ENCODE data around the gene IGDCC3.
"Not testable (repeated sequence)": the region's sequence is repeated elsewhere in the genome, so short reads cannot be mapped to it uniquely, and the experiment has no call there.

The IGDCC3 gene

DNA sequence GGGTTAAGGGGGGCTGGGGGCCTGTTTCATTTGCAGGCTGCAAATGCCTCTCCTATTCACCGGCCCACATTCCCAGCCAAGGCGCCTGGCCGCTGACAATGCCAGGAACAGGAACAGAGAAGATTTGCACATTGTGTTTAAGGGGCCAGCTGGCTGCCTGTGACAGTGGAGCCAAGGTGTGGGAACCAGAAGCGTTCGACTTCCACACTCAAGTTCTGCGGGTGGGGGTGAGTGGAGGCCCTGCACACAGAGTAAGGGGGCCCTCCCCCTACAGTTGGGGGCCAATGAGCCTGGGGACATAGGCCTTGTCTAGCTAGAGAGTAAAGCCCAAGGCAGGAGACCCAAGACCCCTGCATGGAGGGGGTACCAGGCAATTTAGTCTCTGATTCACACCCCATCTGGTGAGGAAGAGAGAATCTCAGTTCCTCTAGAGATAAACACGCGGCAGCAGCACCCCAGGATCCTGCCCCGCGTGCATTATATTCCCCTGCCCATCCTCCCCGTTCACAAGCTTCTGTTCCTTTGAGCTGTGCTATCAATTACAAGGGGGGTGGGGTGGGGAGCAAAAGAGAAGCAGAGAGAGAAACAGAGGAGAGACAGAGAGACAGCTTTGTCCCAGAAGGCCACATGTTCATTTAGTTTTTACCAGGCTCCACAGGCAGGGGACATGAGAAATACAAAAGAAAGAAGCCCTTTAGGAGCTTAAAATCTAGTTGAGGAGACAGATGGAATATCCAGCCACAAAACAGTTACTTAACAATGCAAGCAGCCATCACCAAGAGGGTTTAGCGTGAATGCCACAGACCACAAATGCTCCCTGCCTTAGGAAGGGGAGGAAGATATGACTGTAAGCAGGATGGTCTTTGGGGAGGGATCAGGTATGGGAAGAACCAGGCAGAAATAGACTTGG, 9.2 kb downstream of the IGDCC3 start:
- DNase-seq = no peak

DNA sequence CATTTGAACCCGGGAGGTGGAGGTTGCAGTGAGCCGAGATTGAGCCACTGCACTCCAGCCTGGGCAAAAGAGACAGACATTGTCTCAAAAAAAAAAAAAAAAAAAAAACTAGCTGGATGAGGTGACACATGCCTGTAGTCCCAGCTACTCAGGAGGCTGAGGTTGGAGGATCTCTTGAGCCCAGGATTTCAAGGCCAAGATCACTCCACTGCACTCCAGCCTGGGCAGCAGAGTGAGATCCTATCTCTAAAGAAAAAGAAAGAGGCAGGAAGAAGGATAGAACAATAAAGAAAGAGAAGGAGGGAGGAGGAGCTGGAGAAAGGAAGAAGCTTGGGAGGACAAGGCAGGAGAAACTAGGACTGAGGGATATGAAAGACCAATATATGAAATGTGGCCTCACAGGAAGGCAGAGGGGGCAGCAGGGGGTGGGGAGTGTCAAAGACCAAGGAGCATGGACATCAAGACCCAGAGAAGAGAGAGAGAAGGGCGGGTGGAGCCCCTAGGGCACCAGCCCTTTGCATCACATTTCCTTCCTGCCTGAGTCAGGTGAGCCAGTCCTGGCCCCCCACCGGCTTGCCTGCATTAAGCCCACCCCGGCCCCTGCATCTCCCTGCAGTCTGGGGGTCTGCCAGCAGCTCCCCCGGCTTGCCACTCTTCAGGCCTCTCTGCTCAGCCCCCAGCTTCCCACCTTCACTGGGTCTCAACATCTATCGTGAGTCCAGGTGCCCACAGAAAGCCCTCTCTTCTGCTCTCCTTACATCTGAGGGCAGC, 11.5 kb downstream of the IGDCC3 start:
- no peak for DNase-seq

DNA sequence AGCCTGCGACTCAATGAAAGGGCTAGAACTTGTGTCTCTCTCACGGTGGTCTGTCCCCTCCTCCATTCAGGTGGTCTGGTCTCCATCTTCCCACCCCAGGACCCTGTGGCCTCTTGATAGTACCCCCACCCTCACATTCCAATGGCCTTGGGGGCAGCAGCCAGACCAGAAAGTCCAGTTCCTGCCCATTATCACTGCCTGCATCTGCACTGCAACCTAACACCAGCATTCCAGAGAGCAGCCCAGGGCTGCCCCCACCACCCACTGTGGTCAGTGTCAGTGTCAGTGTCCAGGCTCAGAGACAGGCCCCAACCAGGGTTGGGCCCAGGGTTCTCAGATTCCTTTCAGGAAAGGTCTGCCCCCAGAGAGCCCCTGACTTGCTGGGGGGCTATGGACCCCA, 12.6 kb downstream of the IGDCC3 start:
- DNase-seq = no peak

DNA sequence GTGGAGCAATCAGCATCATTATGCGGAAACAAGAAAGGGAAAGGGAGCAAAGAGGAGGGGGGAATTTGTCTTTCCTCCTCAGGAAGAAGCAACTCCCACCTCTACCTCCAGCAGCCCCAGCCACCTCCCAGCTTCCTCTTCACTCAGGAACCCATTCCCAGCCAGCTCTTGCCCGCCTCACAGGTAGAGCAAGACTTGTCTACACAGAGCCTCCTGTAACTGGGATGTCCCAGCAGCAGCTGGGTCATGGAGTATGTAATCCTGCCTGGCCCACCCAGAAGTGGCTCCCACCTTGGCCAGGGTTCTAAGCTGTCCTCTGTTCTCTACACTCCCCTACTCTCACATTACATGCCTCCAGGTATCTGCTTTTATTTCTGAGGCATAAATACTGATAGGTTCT, 14.0 kb downstream of the IGDCC3 start:
- no peak for DNase-seq

DNA sequence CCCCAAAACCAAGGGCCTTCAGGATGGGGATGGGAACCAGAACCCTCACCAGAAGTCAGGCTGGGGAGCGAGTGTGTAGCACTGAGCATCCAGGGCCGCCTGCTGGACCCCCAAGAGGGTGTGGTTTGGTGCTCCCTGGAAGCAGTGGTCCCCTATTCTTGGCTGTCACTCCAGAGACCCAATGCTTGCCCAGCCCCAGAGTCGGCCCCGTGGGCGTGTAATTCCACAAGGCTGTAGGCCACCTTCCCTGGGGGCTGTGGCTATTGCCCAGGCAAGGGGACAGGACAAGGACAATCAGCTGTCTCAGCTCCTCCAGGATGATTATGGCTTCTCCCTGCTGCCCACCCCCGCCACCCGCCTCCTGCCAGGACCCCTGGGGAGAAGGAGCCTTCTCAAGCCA, 14.5 kb downstream of the IGDCC3 start:
- DNase-seq = no peak

DNA sequence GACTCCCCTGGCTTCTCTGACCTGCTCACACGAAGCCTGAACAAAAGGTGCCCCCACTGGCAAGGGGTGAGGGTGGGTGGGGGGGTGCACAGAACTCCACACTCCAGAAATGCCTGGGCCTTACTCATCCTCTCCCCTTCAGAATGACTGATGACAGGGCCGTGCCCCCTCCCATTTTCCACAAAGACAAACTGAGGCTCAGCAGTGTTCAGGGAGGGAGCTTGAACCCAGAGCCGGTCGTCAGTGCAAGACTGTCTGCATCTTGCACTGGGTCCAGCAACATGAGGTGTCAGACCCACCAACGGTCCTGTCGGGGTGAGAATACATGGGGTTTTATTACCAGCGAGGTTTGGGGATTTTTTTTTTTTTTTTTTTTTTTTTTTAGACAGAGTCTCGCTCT, 15.3 kb downstream of the IGDCC3 start:
- DNase-seq = no peak

DNA sequence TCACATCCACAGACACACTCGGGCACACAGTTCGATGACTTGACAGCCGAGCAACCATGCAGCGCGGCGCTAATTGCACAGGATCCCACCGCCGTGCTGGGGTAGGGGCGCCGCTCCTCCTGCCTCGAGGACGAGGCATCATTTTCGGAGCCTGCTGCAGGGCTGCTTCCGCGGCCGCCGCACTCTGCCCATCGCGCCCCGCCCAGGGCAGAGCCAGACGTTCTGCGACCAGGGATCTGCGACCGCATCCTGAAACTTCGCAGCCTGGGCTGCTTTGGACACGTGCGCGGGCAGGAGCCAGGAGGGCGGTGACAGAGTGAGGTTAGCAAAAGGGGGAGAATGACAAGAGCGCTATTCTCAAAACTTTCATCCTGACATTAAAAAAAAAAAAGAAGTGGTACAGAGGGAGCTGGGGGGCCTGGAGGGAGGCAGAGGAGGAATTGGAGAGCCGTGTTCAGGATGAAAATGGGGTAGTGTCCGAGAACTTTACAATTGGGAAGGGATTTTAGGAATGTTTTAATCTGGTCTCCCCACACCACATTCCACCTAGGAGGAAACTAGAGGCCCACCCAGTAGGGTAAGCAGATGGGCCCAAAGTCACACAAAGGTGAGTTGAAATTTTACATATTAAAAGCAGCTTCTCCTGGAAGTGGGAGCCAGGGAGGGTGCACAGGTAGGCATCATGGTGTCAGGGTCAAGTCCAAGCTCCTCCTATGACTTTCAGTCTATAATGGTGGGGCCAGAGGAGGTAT, 15.9 kb downstream of the IGDCC3 start:
- DNase-seq = no peak

DNA sequence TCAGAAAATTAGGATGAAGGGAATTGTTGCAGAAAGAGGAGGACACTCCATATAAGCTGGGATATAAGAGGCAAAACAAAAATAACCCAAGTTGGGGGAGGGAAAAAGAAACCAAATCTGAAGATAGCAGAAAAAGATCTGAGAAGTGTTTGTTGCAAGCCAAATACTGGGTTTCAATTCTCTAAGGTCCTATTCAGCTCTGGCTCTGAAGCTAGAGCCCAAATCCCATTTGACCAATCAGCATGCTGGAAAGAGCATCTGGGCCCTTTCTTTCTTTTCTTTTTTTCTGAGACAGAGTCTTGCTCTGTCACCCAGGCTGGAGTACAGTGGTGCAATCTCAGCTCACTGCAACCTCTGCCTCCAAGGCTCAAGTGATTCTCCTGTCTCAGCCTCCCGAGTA, 17.3 kb downstream of the IGDCC3 start:
- DNase-seq = no peak

DNA sequence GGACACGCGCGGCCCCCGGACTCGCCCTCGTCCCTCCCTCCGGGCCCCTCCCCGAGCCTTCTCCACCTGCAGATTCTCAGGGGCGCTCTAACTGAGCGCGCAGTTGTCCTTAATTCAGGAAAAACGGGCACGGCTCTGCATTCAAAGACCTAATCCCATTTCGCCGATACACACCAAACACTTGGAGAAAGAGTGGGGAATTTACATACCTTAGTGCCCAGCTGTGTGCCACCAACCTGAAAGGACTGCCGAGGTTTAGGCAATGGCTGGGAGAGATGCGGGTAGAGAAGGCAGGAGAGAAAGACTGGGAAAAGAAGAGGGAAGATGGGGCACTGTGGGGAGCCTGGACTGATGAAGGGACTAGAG, 21.8 kb downstream of the IGDCC3 start:
- no peak for DNase-seq

DNA sequence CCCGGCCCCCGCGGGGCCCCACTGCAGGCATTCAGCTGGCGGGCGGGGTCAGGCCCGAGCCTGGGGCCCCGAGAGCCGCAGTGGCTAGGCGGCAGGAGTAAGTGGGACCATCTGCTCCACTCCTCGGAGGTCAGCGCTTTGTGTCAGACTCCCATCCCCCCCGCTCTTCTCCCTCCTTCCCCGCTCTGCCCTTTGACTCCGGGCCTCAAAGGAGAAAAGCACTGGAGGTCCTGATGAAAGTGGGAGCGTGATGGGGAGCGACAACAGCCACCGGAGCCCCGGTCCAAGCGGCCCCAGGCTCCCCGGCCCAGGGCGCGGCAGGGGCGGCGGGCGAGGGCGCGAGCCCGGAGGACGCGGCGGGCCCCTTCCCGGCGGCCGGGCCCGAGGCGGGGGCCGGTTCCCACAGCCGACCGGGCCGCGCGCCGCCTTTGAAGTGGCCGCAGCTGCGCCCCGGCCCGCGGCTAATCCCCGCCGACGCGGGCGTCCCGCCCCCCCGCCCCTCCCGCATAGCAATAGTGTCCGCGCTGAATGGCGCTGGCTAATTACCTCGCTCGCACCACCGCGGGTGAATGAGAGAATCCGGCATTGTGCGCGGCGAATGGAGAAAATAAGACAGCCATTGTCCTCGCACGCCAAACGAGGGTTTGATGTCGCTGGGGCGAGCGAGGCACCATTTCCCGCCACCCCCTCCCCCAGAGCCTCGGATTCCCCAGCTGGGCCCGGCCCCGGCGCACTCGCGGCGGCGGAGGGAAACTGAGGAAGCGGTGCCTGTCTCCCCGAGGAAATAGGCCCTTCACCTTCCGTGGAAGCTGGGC, 22.4 kb downstream of the IGDCC3 start:
- DNase-seq = no peak

DNA sequence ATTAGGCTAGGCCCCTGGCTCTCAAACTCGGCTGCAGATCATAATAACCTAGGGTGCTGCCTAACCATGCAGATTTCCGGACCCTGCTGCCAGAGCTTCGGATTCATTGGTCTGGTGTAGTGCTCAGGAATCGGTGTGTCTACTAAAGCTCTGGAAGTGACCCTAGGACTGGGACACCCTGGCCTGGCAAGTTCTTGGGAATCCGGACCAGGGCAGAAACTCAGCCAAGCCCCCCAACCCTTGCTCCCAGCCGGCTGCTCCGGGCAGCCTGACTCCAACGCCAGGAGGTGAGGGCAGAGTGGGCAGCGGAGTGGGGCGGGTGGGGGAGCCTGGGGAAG, 23.0 kb downstream of the IGDCC3 start:
- DNase-seq = no peak

DNA sequence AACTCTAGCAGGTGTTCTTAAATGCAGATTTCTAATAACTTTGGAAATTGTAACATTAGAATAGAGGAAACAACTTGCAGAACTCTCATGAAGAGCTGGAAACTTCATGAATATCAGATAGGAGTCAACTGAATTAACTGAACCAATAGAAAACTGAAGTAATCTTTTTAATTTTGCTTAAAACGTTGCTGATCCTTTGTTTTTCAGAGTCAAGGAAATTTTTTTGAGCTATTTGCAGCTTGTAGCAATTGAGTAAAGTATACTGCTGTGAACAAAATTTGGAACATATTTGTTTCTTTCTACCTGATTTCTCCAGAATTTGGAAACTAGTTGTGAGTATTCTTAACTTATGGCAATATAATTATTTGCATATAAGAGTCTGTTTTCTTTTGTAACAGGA, 25.8 kb downstream of the IGDCC3 start:
- not testable (repeated sequence) for DNase-seq

DNA sequence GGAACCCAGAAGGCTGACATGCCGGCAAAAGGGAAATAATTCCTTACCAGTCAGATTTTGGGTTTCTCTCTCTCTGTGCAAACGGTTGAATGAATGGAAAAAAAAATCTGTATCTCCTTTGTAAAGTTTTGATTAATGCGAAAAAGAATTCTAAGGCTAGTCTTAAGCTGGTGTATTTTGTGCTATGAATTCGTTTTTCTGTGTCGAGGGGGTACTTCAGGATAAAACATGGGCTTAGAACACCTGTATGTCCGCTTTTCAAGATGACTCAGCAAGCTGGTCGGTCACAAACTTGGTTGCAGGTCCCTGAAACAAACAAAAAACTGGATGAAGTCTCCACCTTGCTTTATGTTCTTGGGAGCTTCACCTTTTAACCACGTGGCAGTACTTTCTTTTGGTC, 28.5 kb downstream of the IGDCC3 start:
- DNase-seq = no peak

DNA sequence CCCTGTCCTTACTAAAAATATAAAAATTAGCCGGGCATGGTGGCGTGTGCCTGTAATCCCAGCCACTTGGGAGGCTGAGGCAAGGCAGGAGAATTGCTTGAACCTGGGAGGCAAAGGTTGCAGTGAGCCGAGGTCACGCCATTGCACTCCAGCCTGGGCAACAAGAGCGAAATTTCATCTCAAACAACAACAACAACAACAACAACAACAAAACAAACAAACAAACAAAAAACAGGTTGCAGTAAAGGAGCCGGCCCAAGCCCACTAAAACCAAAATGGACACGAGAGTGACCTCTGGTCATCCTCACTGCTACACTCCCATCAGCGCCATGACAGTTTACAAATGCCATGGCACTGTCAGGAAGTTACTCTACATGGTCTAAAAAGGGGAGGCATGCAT, 30.0 kb downstream of the IGDCC3 start:
- DNase-seq = not testable (repeated sequence)

DNA sequence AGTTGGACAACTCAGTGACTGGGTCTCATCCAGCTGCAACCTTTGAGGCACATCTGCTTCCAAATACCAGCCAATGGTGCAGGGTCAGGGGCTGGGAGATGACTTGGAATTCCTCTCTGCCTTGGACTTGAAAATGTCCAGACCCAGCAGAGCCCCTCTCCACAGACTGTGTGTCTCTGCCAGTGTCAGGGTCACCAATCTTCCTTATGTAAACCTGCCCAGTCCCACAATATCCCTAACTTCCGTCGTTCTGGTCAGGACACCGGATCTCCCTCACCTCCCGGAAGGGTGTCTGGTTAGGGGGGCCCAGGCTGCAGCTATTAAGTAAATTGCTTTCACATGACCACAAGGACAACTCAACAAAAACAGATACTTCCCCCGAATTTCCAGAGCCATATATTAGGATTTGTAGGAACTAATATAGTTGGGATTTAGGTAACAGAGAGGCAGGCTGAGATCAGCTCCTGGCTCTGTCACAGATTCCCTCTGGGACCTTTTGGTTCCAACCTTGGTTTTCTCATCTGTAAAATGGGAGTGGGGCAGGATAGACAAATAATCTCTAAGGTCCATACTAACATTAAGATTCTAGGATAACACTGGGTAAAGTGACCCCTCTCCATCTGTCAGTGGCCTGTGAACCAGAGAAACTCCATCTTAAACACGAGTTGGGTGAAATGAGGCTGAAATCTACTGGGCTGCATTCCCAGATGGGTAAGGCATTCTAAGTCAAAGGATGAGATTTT, 30.8 kb downstream of the IGDCC3 start:
- no peak for DNase-seq

DNA sequence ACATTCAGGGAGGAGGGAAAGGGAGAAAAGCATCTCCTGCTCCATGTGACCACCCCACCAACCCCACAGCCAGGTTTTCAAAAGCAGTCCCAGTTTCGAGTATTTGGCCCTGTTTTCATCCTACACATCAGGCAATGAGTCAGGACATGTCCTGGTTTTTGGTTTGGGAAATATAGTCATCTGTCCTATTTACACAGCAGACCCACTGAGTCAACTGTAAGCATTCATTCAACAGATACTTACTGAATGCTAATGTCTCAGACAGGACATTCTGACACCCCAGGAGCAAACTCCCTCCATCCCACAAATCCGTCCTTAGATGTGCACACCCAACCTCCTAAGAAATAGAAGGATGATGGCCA, 32.9 kb downstream of the IGDCC3 start:
- DNase-seq = no peak

DNA sequence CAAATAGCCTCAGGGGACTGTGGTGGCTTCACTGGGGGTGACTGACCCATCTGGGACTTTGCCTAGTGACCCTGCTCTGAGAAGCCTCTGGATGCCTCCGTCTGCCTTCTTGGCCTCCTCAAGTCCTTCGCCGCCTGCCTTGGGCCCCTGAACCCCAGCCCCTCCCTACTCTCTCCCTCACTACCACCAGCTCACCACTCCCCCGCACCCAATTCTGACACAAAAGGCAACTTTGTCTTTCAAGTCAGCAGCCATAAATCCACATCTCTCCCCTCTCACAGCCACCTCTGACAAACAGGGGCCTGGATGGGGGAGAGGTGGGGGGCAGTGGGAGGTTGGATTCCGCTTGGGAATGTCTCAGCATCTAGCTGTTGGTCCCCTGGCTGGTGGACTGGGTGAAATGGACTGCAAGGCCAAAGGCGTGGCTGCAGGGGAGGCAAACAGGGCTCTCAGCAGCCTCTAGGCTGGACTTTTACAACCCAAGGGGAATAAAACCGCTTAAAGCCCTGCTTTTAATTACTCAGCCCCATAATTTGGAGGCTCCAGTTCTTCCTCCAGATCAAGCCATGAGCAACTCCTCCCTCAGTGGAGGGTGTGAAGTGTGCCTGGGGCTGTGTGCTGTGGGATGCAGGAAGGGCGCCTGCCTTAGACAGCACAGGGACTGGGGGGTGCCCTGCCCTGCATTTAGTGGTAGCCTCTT, 33.4 kb downstream of the IGDCC3 start:
- no peak for DNase-seq

DNA sequence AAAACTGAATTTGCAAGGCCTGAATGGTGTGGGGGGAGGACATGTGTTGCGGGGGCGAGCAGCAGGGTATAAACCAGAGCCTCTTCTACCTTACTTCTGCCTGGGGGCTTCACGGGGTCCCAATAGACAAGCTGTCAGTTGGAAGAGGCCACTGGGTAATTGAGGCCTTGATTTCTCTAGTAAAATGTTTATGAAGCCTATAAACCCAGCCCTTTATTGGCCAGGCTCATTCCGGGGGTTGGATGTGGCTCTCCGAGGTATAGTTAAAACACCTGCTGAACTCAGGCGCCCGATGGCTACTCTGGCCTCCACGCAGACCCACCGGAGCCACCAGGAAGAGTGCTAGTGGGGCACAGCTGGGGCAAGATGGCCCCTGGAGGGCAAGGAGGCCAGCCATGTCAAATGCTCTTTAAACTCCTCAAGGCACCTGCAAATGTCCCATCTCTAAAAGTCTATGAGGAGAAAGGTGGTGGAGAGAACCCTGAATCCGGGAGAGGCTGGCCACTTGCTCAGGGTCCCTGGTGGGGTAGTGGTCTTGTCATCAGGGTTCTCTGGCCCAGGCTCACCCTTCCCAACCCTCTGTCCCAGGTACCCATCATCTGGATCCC, 34.3 kb downstream of the IGDCC3 start:
- DNase-seq = no peak

DNA sequence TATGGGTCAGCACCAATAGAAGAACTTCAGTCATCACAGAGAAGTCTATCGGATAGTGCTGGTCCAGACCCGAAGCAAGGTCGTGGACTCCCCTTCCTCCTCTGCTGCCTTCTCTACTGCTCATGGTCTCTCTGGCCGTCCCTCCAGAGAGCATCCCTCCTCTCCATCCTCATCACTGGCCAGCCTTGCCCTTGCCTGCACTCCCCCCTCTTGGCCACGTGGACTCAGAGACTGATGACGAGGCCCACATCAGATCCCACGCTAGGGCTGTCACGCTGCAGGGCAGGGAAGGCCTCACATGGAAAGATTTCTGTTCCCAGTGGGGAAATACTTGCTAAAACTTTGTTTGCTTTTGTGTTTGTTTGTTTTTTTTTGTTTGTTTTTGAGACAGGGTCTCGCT, 35.3 kb downstream of the IGDCC3 start:
- DNase-seq = no peak

DNA sequence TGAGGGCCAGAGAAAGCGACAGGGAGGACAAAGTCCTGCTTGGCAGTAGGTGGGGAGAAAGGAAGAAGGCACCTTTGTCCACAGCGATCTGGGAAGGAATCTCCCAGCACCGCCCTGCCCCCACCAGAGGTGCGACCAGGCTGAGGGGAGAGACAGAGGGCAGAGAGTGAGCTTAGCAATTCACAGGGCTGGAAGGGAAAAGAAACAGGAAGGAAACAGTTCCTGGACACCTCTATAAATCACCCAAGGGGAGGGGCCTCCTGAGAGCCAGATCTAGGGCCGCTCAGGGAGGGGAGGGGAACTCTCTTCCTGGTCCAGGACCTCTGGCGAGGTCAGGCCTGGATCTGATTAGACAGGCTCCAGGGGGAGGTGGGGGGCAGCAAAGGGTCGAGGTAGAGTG, 37.9 kb downstream of the IGDCC3 start:
- no peak for DNase-seq

DNA sequence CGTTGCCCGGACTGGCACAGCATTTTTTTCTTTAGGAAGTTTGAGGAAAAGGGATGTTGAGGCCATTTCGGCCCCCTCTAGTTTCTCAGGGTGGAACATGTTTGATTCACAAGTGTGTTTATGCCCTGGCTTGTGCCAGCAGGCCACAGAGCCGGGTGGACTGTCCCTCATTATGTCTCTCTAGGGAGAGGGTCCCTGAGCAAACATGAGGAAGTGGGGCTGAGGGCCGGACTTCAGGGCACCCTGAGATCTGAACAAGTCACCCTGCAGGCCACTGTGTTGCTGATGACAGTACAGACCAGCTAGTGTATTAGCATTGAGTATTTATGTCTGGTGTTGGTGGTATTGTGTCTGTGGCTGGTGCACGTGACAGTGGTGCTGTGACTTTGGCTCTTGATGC, 38.4 kb downstream of the IGDCC3 start:
- no peak for DNase-seq

All from activated CD4-positive, alpha-beta T cell treated with anti-CD3 and anti-CD28 coated beads, Interleukin-2, amount 50 U/mL, for 48 hours (primary cell).